ENCODE data around the gene USP34.

DNA sequence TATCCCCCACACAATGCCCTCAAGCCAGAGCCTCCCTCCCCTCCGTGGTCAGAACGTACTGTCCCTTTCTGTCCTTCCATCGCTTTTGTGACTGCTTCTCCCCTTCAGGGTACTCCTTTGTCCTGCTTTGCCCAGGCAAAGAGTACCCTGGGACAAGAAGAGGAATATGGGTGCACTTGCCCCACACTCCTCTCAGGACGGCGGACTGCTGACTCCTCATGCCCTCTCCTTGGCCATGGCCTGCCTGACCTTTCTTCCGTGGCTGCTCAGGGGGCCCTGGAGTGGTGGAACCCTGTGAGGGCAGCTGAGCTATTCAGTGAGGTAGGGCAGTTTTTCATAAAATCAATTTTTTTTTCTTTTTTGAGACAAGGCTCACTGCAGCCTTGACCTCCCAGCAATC, 290.2 kb downstream of the USP34 start:
- no peak for TF ChIP-seq CTCF (IDR thresholded peaks at IDR 0.05)
- TF ChIP-seq POLR2A (IDR thresholded peaks at IDR 0.05): no peak
